GM12878 (cell line): ENCODE measurements around the gene BTBD6. TPM values are rescaled to one million over a fixed set of nuclear protein-coding genes. Genes with fewer than 3 reads are reported as not detected.

Experiments used
- CEBPZ ChIP-seq: fragments of 150-350 bp; IDR thresholded peaks from 2 replicates; pipeline ENCODE4 v1.6.1; 2016; ENCODE audit warnings: low read depth, low read length
- CUX1 ChIP-seq: IDR thresholded peaks from 2 replicates; pipeline ENCODE4 v1.6.1; 2012; ENCODE audit warnings: improper control_type of control experiment, low read depth, low read length; ENCODE audit not compliant: insufficient replicate concordance
- HDGF ChIP-seq: fragments of 450-650 bp; IDR thresholded peaks from 2 replicates; pipeline ENCODE4 v1.6.1; 2016; ENCODE audit warnings: antibody characterized with exemption
- NR2C1 ChIP-seq: fragments of 450-650 bp; IDR thresholded peaks from 2 replicates; pipeline ENCODE4 v1.6.1; 2017; ENCODE audit warnings: antibody characterized with exemption, mild to moderate bottlenecking, moderate library complexity
- NR2F1 ChIP-seq: fragments of 450-650 bp; conservative IDR thresholded peaks from 2 replicates; pipeline ENCODE4 v1.6.1; 2017; ENCODE audit warnings: mild to moderate bottlenecking
- RCOR1 ChIP-seq: conservative IDR thresholded peaks from 2 replicates; pipeline ENCODE4 v1.6.1; 2012; ENCODE audit warnings: low read depth, low read length, improper control_type of control experiment
- SKIL ChIP-seq: fragments of 450-650 bp; IDR thresholded peaks from 2 replicates; pipeline ENCODE4 v1.6.1; 2017; ENCODE audit warnings: mild to moderate bottlenecking, low read depth, inconsistent platforms; ENCODE audit not compliant: poor library complexity, severe bottlenecking
- ZNF274 ChIP-seq: IDR thresholded peaks from one replicate; pipeline ENCODE4 v1.8.0; 2011; ENCODE audit not compliant: insufficient read length, insufficient read depth
- polyA plus RNA-seq, 11 experiments: library from polyadenylated mRNA; depleted of rRNA in 4 of 11; unstranded in 6 of 11; stranded (reverse) in 5 of 11; fragments of >200 nt; fragmentation: Nextera tagmentation in 4 of 11; fragmentation: Illumina TruSeq in 1 of 11; extraction: Ambion mirVana in 4 of 11; extraction: Trizol in 1 of 11; gene quantifications; 1 replicate in 1 of 11; 2 replicates in 10 of 11; pipeline versions ENCODE4 v1.2.1 to v1.2.3, GENCODE V29; 2011 to 2016; ENCODE audit warnings: inconsistent platforms in 2 of 11, missing spikeins in 2 of 11, low read depth in 1 of 11
- total RNA-seq, 4 experiments: library from RNA; depleted of rRNA in 3 of 4; stranded (reverse); fragments of >200 nt in 3 of 4; fragmentation: Illumina TruSeq in 1 of 4; extraction: Trizol in 1 of 4; gene quantifications; 2 replicates each; pipeline versions ENCODE4 v1.2.1 to v1.2.3, GENCODE V29; 2013 to 2021

The BTBD6 gene
- total and polyA plus RNA-seq, 10 of the 15 experiments (the other 5 are each of a cell fraction or from before 2014, with no cell fraction given): 1.4 to 36.5 (median 15.8) TPM

- TF ChIP-seq CEBPZ (no peak), HDGF (no peak), NR2C1 (no peak), RCOR1 (no peak), CUX1 (no peak), SKIL (no peak), ZNF274 (no peak), NR2F1 (no peak)
- TF ChIP-seq, all 136 proteins: peak for 0
These were observed 44.6 kb upstream of the BTBD6 start (continued) for GRCh38 chr14:105203701-105204100.
